Stimulated activated CD8-positive, alpha-beta memory T cell treated with anti-CD3 and anti-CD28 coated beads, Interleukin-4, amount 100 ng/mL, for 48 hours (primary cell): ENCODE measurements around the gene P2RY14.

ENCODE experiments used
- DNase-seq: peaks from one replicate; pipeline ENCODE4 v3.0.0-alpha.2; 2020

The P2RY14 gene

DNA sequence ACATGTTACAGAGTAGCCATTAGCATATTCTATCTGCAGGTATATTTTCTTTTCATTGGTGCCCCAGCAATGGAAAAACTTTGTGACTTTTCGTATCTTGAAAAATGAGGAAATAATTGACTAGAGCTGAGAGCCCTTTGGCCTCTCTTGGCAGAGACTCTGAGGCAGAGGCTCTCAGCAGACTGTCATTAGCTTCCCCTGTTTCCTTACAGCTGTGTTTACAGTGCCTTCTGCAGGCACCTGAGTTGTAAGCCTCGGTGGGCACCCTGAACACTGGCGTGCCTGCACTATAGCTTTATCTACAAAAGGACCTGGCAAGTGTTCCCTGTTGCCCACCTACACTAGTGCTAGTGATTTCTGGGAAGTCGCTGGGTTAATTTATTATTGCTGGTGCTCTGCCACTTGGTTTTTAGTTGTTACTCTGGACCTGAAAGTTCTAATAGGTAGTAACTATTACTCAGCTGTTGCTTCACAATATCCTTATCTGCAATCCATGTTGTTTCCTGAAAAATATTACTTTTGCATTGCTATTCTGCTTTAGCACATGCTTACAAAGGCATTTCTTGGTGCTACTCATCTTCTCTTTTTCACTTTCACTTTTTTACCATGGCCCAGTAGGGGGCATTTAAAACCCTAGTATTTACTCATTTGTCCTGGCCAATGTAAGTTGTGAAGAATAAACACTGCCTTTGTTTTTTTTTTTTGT lies 67.5 kb downstream of the P2RY14 start:
- DNase-seq = no peak

DNA sequence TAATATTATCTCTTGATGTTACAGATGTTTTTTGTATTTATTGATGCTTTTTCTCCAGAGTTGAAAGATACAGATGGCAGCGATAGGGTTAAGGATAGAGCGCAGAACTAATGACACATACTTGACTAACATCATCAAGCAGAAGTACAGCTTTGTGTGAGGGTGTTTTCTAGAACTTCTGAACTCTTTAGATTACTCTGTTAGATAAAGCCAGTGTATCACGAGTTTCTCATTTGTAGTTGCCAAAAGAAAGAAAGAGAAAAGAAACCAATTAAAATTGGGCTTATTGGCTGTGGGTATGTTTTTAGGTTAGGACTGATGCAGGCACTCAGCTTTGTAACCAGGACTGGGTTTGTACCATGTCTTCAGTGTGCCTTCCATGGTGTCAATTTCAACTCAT lies 68.7 kb downstream of the P2RY14 start:
- DNase-seq = no peak

DNA sequence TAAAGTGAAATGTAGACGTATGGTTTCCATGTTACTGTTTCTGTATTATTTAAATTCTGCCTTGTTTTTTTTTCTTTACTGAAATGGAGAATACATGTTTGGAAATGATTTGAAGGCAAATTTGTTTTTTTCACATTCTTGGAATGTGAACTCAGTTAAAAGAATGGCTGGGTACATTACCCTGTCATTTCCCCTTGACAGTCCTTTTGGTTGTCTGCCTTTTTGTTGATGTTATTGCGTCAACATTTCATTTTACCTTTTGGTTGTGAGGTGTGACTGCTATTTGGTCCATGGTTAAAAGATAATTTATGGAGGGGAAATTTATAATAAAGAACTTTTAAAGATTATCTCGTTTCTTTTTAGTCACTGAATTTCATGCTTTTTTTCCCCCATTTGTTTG lies 72.1 kb downstream of the P2RY14 start:
- no peak for DNase-seq

DNA sequence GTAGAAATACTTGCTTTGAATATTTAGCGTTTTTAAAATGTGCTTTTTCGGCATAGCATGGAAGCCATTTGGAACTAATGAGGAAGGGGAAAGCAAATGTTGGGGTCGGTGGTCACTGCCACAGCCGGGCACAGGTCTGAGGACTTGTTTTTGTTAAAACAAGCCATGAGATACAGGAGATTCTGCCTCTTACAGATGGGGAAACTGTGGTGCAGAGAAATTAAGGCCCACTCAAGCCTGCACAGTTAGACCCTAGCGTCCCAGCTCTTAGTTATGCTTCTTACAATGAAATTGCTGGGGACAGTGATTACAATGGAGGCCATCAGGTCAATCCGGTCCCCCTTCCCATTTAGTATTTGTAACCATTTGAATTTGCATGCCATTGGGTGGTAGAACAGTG lies 72.9 kb downstream of the P2RY14 start:
- no peak for DNase-seq

DNA sequence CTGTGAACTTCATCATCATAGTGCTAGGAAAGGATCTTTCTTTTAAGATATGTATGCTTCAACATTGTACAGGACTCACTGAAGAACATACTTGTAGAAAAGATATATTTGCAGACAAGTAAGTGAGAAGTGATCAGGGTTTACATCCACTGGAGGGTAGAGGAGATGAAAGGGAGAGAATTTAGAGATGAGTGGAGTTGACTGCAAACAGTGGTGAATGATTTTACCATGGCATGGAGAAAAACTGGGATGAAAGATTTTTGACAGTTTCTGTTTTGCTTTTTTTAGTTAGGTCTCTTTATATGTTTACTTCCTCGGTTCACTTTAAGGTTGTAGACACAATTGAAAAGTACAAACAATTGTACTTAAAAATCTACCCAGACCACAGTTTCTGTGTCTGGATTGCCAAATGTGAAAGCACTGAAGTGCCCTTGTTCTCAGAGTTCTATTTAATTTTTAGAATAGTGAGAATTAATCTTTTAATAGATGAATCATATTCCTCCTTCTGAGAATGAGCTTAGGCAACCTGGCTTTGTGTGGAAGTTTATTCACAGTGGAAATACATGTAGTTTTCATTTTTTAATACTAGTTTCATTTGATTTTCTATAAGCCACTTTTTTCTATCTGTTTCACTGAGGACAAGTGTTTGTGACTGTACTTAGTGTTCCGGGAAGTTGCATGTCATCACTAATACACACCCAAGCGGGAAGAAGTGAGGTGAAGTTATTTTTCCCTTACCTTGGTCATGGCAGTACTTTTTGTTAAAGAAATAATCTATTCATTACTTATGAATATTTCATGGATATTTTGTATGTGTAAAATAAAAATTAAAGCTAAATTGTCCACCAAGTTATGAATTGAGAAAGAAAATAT lies 73.6 kb downstream of the P2RY14 start:
- no peak for DNase-seq

DNA sequence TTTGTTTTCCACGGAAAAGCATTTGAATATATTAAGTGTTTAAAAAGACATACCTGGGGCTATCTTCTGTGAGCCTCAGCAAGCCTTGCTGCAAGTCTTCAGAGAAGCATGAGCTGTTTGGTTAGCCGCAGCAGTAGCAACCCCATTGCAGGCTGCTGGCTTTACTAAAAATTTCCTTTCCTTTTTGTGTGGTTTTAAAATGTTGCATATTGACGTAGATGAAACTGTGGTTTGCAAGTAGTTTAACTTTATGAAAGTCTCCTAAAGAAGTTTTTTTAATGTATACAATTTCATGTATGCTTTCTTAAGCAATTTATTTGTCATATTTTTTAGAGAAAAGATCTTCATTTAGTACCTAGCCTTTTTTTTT lies 75.3 kb downstream of the P2RY14 start, which contains the start of gene GPR171:
Gene GPR171, minus strand, starts transcription at position 166 of the 370 bp plus-strand sequence. CDS start 3,830 bp downstream, outside the sequence.
- peak; percentile 71 for DNase-seq

- no peak for DNase-seq
Observed at GRCh38 chr3:151201051-151201730, 77.2 kb downstream of the P2RY14 start.

- DNase-seq = no peak
Observed at GRCh38 chr3:151200586-151200985, 77.8 kb downstream of the P2RY14 start.

GRCh38 chr3:151199554-151200438 lies 78.5 kb downstream of the P2RY14 start:
- DNase-seq = no peak

DNA sequence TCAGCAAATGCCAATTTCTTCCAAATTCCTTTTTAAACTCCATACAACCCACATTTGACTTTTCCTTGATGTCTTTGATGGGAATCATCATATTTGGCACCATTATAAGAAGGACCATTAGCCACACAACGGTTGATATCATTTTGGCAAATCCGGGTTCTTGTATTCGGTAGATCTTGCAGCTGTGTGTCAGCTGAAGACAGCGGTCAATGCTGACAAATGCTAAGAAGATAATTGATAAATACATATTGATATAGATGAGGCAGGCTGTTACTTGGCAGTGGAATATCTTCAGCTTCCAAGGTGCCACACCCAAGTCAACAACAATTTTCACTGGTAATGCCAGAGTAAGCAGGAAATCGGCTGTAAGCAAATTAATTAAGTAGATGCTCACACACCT lies 79.5 kb downstream of the P2RY14 start:
- no peak for DNase-seq

DNA sequence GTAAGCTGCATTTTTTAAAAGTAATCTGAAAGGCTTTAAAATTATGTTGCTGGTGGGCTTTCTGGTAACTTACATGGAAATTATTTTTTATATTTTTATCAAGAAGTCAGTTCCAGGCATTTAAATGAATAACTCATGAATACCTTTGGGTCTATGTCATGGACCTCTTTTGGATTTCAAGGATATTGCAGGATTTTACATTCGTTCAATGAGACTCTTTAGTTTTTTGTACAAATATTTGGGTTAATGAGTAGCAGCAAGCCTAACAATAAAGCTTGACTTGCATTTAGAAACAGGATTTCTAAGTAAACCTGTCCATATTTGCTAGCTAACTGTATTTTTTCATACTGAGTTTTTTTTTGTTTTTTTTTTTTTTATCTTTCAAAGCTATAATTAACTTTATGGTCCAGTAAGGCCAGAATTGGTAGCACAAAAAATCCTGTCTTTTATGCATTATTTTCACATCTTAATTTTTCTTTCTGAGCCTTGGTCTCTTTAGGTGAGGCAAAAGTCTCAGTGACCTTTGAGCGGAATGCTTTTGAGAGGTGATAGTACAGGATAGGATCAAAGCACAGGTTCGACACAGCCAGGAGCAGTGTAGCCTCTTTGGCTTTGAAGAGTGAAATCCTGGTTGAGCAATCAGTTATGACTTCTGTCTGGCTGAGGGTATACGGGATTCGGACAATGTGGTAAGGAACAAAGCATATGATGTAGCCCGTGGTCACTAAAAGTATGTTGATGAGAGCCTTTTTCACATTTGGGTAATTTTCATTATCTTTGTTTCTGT lies 80.2 kb downstream of the P2RY14 start:
- DNase-seq = no peak

DNA sequence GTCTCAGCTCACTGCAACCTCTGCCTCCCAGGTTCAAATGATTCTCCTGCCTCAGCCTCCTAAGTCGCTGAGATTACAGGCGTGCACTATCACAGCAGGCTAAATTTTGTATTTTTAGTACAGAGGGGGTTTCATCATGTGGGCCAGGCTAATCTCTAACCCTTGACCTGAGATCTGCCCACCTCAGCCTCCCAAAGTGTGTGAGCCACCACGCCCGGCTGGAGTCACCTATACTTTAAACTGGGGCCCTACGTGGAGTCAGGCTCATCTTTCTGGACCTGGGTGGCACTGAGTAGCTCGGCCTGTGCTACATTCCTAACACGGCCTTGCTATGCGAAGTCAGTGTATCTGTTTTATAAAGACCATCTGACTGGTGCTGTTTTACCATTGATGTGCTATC lies 81.1 kb downstream of the P2RY14 start:
- DNase-seq = no peak

DNA sequence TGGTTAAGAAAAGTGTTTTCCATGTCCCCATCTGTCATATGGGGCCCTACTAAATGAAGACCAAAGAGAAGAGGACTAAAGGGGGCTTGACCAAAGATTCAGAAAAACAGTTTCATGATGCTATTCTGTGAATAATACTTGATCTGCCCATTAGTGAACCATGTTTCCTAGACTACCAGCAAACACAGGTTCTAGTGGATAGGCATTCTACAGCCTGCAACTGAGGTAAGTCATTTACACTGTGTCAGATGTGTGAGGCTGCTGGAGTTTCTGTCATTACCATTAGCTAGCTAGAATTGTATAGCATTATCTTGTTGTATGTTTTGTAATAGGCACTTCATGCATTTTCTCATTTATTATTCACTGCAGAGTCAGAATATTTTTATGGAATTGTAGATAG lies 81.9 kb downstream of the P2RY14 start:
- DNase-seq = no peak

- DNase-seq = no peak
Observed at GRCh38 chr3:151195826-151196225, 82.5 kb downstream of the P2RY14 start.

DNA sequence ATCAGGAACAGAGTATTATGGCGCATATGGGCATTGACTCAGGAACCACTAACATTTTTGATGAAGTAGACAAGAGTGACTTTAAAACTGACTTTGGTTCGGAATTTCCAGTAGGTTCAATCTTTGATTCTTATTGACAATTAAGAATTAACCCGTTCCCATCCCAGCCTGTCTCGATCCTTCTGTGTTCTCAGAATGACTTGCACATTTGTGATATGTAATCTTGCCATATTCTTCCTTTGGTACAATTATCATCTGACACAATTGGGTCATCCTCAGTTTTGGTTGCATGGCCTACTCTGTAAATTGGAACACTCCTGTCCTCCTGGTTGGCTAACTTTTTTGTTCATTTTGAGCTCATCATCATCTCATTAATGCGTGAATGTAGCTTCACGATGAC lies 85.8 kb downstream of the P2RY14 start:
- no peak for DNase-seq

GRCh38 chr3:151191095-151191494 lies 87.2 kb downstream of the P2RY14 start:
- DNase-seq = no peak

DNA sequence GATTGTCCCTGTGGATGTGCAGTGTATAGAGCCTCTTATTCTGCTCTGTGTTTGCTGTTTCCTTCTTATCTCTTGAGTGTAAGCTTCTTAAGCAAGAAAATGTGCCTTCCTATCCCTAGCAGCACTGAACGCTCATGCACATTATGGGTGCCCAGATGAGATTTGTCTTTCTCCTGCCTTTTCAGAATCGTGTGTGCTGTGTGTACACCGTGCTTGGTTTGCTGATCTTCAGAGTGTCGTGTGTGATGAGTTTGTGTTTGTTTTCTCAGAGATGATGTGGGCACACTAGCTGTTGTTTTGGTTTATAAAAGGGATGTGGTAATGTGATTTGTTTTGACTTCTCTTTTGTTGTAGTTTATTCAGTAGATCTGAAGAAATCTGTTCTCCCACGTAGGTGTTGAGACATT lies 95.1 kb downstream of the P2RY14 start:
- DNase-seq = no peak

GRCh38 chr3:151182349-151183079 lies 95.8 kb downstream of the P2RY14 start:
- no peak for DNase-seq

GRCh38 chr3:151178208-151178845 lies 100.0 kb downstream of the P2RY14 start:
- DNase-seq = no peak

DNA sequence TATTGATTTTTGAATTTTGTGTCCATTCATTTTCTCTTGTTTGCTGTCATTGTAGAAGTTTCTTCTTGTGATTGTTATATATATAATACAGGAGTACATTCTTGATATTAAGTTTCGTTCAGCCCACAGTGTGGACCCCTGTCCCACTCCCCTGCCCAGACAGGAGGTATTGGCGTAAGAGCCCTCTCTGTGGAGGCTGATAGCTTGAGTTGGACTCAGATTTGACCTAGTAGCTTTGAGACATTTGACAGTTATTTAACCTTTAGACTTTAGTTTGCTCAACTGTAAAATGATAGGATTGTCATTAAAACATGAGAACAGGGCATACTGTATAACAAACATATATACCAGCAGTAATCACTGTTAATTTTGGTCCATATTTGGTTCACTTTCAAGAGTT lies 102.4 kb downstream of the P2RY14 start:
- DNase-seq = no peak

- no peak for DNase-seq
Observed at GRCh38 chr3:151174351-151174750, 104.0 kb downstream of the P2RY14 start.
